ENCODE results near the gene DDX41.

The DDX41 gene

GRCh38 chr5:177512736-177513380, 3.9 kb downstream of the DDX41 start:
- no peak for TF ChIP-seq CTCF (conservative IDR thresholded peaks at IDR 0.05; ENCODE audit: low read length)

GRCh38 chr5:177511796-177512675, 4.7 kb downstream of the DDX41 start:
- DNase-seq (ENCODE audit: low read depth), result no peak
- TF ChIP-seq CTCF (conservative IDR thresholded peaks at IDR 0.05; ENCODE audit: low read length), result no peak
- H3K4me3 ChIP-seq (ENCODE audit: low read length), result no peak overlapping the region

More at GRCh38 chr5:177512736-177513380, 3.9 kb downstream of the DDX41 start:
- H3K4me3 ChIP-seq (ENCODE audit: low read length), result no peak overlapping the region
- DNase-seq (ENCODE audit: low read depth), result no peak

GRCh38 chr5:177511181-177511580, 5.6 kb downstream of the DDX41 start:
- DNase-seq (ENCODE audit: low read depth), result no peak
- no peak for TF ChIP-seq CTCF (conservative IDR thresholded peaks at IDR 0.05; ENCODE audit: low read length)
- H3K4me3 ChIP-seq (ENCODE audit: low read length), result no peak overlapping the region

GRCh38 chr5:177510567-177511053, 6.2 kb downstream of the DDX41 start:
- no peak for TF ChIP-seq CTCF (conservative IDR thresholded peaks at IDR 0.05; ENCODE audit: low read length)
- no peak for DNase-seq (ENCODE audit: low read depth)
- no peak overlapping the region for H3K4me3 ChIP-seq (ENCODE audit: low read length)

- H3K4me3 ChIP-seq (ENCODE audit: low read length), result no peak overlapping the region
- no peak for TF ChIP-seq CTCF (conservative IDR thresholded peaks at IDR 0.05; ENCODE audit: low read length)
- no peak for DNase-seq (ENCODE audit: low read depth)
Observed at GRCh38 chr5:177509991-177510566, 6.7 kb downstream of the DDX41 start.

GRCh38 chr5:177509381-177509951, 7.3 kb downstream of the DDX41 start, which contains the start of gene DOK3:
Gene DOK3 (minus strand): TSS chr5:177509826. CDS start chr5:177509540, 286 bp downstream.
- no peak for TF ChIP-seq CTCF (conservative IDR thresholded peaks at IDR 0.05; ENCODE audit: low read length)
- H3K4me3 ChIP-seq (ENCODE audit: low read length), result no peak within 1 kb of the TSS
- no peak for DNase-seq (ENCODE audit: low read depth)

All from AG10803 (cell line).